ENCODE data around the gene STAT4.

STAT4 gene

DNA sequence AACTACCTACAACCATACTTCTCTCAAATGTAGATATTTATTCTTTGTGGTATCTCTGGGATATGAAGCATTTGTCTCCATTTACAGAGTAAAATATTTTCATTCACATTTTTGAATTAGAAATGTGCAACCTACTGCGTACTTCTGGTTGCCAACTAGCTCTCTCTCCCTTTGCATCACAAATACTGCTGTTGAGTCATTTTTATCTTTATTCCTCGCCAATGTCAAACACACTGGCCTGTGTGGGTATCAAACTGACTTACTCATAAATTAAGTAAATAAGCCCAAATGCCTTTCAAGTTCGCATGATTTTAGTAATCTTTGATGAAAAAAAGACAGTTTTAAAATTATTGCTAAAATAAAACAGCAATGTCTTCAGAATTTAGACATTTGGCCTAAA, 67.3 kb downstream of the STAT4 start:
- no peak for DNase-seq (ENCODE audit: low read depth in 2 of 2)

- no peak for DNase-seq (ENCODE audit: low read depth in 2 of 2)
Measured at GRCh38 chr2:191082321-191082720, 68.5 kb downstream of the STAT4 start.

- peak; percentile 31 to 47 for DNase-seq (ENCODE audit: low read depth in 2 of 2)
Measured at GRCh38 chr2:191081411-191082155, 69.2 kb downstream of the STAT4 start.

DNA sequence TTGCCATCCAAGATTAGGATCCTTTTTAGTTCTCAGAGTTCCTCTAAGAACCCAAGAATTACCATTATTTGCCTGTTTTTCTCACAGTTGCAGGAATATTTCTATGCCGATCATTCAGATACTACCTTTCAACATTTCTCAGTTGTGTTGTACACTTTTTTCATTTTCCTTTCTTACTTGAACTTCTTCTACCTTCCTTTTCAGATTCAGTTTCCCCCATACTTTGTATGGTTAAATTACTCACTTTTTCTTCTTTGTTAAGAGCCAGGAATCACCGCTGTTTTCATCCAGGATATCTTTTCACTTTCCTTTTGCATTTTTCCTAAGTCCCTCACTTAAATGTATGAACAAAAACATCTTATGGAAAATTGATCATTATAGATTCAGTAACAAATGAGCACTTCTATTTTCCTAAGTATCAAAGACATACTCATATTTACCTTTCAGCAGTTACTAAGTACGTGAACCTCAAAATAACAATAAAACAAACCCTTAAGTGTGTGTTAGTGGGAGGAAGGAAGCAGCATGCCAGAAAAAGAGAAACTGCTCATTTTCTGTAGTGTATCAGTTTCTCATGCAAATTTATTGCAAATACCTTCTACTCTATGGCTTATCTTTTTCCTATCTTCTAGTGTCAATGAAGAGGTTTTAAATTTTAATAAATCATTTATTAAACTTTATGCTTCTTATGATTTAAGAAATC, 72.5 kb downstream of the STAT4 start:
- DNase-seq (ENCODE audit: low read depth in 2 of 2) = no peak

- DNase-seq (ENCODE audit: low read depth in 2 of 2) = no peak
Measured at GRCh38 chr2:191070276-191070675, 80.5 kb downstream of the STAT4 start.

GRCh38 chr2:191069606-191070005, 81.2 kb downstream of the STAT4 start:
- no peak for DNase-seq (ENCODE audit: low read depth in 2 of 2)

- no peak for DNase-seq (ENCODE audit: low read depth in 2 of 2)
Measured at GRCh38 chr2:191066919-191067233, 83.9 kb downstream of the STAT4 start.

DNA sequence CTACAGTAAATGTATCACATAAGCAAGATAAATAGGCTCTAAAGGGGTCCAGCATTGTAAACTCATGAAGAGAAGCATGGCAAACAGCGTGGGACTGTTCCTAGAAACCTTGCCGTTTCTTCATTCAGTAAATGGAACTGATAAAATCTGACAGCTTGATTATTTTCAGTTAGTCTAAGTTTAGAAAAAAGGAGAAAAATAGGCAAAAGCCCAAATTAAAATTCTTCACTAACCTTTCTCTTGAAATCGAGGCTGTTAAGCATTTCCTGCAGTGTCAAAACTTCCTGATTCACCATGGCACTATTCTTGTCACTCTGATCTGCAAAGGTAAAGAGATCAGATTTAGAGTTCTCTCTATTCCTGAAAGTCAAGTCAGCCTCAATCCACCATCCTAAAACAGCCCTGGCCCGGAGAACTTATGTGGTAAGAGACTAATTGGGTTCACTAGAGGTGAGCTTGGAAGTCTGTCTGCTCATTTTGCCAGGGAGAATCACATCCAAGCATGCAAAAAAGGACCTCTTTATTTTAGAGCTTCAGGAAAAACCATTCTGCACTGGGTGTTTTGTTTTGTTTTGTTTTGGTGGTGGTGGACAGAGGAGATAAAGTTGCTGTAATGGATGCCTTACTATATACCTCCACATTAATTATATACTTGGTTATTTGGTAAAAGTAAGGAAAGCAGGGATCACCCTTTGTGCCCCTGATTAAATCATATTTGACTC, 84.4 kb downstream of the STAT4 start:
- no peak for DNase-seq (ENCODE audit: low read depth in 2 of 2)

DNA sequence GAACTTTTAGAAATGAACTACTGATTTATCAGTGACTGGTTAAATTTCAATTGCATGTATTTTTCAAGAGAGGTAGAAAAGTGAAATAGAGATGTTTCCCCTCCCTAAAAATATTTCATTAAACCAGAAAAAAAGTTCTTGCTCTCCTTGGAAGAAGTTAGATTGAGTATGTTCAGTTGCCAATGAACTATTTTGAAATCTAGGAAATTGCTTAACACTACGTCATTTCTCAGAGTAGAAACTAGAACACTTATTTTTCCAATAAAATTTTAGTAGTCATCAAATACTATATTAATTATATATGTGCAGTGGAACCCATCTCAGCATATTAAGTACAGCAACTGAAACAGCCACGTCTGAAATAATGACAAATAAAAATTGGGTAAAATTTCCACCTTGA, 85.0 kb downstream of the STAT4 start:
- DNase-seq (ENCODE audit: low read depth in 2 of 2) = no peak

DNA sequence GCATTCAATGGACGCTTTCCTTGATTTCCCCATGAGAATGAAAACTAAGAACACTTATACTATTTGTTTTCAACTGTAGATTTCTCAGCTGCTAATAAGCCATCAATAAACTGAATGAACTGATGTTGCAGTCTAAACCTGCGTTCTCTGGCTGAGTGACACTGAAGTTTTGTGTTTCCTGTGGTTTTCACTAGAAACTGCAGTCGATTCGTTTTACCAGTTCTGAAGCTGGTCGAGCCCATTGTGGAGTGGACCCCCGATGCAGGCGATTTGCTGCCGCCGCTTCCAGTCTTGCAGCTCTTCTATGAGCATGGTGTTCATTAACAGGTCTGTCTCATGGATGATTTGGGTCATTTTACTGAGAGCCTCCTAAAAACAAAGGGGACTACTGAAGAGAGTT, 86.2 kb downstream of the STAT4 start:
- DNase-seq (ENCODE audit: low read depth in 2 of 2) = no peak

DNA sequence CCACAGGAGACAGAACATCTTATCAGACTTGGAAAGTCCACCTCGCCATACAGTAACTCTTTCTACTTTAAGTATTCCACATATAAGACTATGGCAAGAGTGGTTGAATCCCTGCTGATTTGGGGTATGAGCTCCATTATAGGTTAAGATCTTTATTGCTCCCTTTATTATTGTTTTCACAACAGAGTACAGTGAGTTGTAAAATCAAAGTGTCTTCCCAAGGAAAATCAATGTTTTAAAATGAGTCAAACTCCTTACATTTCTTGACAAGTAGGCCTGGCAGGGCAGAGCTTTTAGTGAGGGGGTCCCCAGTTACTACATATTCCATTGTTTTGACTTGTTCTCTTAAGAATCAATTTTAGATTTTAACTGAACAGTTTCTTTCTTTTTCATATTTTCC, 87.2 kb downstream of the STAT4 start:
- no peak for DNase-seq (ENCODE audit: low read depth in 2 of 2)

DNA sequence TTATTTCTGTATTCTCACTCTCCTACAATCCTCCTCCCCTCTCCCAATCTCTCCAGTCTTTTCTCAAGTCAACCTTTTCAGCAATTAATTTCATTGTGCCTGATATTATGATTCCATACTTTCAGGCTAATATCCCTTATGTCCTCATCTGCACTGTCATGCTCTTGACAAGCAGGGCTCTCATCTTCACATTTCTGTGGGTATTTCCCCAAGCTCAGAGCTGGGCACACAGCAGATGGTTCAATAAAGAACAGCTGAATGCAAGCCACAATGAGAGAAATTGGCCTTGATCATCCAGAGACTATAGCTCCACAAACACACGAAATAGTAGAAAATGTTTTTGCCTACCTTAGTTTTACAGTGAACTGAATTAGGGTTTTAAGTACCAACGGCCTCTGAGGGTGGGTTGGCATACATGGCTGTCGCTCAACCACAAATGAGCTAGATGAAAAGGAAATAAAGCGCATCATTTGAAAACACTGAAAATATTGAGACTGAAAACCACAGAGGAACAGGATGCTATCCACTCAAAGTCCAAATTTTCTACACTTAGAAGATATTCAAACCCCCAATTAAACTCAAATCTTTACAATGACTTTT, 89.3 kb downstream of the STAT4 start:
- DNase-seq (ENCODE audit: low read depth in 2 of 2) = no peak

DNA sequence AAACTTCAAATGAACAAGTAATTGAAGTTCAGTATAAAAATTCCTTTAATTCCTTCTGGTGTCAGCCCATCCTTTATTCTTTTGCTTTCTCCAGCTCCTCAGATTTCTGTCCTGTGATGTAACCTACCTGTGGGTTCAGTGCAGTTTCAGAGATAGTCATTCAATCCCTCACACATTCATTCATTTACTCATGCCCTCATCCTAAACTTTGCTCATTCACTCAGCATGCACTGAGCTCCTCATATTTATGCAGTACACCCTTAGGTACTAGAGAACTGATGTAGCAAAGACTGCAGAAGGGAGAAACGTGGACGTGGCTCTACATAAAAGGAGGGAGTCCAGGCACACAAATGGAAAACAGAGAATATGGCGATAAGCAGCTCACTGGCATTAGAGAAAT, 91.5 kb downstream of the STAT4 start:
- no peak for DNase-seq (ENCODE audit: low read depth in 2 of 2)

DNA sequence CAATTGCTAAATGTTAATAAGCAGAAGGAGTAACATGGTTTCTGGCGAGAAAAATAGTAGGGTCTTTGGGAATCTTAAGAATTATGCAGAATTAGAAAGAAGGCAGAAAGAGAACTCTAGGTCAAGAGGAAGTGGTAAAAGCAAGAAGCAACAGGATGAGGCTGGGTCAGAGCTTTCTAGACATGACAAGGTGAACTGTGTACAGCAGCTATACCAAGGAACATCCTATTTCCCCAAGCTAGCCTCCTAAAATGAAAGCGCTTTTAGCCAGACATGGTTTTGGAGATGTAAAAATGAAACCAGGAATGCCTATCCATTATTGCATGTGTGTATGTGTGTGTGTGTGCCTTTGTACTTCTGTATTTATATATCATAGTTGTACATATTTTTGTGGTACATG, 94.6 kb downstream of the STAT4 start:
- no peak for DNase-seq (ENCODE audit: low read depth in 2 of 2)

DNA sequence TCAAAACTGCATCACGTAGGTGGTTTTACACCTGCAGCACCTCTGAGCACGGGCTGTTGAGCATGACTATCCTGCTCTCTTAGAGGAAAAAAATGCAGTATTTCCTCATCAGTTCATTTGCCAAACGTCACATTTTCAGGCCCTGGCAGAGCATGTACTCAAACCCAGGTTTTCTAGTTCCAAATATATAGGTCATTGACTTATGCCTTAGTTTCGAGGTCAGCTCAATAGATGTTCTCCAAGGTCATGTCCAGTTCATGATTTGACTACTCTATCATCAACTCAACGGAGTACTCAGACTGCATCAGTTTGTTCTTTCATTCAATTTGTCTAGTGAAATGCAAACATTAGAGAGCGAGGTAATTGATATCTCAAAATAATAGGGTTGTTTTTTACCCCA, 97.5 kb downstream of the STAT4 start:
- no peak for DNase-seq (ENCODE audit: low read depth in 2 of 2)

DNA sequence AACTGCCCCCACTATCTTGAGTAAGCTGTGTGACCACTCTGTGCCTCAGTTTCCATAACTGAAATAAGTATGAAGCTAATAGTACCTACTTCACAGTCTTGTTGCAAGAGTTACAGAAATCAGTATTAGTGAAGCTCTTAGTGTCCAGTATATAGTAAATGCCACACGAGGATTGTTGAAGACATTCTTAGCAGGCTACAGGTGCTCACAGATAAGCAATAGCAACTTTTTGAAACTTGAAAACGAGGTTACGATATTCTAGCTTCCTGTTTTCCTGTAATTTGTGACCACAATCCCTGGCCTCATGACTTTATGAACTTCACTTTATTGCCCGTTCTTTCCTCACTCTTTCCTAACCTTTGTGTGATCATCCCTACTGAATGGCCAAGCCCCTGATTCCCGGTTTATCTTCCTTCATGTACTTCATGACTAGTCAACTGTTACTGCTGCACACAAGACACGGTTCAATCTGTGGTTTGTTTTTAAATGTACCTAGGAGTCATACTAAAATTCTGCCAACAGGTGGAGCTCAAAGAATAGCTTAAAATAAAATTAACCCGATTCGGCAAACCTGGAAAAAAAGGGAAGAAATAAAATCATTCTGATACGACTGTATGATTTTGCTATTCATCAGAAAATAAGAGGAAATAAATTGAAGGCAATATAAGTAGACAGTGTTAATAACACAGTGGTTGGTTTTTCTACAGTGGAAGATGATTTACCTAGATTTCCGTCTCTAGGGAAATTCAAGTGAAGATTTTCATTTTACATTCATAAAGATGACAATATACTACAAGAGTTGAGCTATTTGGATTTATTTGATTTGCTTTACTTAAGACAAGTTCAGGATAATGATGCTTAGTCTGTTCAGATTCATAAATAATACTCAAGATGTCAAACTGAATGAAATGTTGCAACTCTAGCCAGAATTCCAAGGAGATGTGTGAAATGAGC, 98.7 kb downstream of the STAT4 start:
- DNase-seq (ENCODE audit: low read depth in 2 of 2) = peak; percentile 58 to 62

GRCh38 chr2:191051177-191051576, 99.6 kb downstream of the STAT4 start:
- no peak for DNase-seq (ENCODE audit: low read depth in 2 of 2)

- DNase-seq (ENCODE audit: low read depth in 2 of 2) = peak; percentile 87 to 88
Measured at GRCh38 chr2:191050640-191050987, 100.2 kb downstream of the STAT4 start.

GRCh38 chr2:191049728-191050639, 100.8 kb downstream of the STAT4 start:
- peak; percentile 98 for DNase-seq (ENCODE audit: low read depth in 2 of 2)

DNA sequence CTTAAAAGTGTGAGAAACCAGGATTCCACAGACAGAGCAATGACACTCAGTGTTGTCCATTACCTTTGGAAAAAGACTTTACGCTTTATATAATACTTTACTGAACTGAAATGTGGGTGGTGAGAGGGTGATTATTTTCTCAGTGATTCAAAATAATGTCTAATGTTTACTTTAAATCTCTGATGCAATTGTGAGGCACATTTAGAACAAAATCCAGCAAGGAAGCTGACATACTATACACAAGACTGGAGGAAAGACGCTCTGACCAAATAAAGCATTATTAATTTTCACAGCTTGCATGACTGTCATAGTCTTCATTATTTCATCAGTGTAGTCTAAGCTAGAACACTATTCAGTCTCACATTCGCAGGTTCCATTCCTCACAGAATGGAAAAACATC, 102.7 kb downstream of the STAT4 start:
- DNase-seq (ENCODE audit: low read depth in 2 of 2) = no peak

DNA sequence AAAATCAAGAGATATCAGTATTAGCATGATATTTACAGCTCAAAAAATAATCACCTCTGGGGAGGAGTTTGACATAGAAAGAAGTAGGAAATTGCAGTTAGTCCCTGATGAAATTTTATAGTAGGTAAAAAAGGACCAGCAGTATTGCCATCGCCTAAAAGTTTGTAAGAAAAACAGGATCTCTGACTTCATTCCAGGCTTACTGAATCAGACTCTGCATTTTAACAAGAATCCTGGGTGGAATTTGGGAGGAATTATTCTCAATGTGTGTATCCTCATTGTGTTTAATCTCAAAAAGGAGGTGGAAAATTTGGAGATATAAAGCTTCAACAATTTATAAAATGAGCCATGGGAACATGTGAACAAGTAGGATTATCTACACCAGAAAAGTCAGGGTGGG, 105.7 kb downstream of the STAT4 start:
- no peak for DNase-seq (ENCODE audit: low read depth in 2 of 2)

Data from fibroblast of skin of left quadriceps (primary cell).